AG09319 (cell line): Measurements from ENCODE around the gene MMP14.

Source experiments
- DNase-seq: peaks from one replicate; pipeline ENCODE4 v3.0.0-alpha.2; 2010; ENCODE audit warnings: low read depth; ENCODE audit errors: extremely low read depth
- TF ChIP-seq, protein P1 (sequence below): IDR thresholded peaks from 2 replicates; pipeline ENCODE4 v1.5.1; 2011; ENCODE audit warnings: low read depth, mild to moderate bottlenecking, inconsistent platforms, low read length, moderate library complexity

Gene MMP14

DNA sequence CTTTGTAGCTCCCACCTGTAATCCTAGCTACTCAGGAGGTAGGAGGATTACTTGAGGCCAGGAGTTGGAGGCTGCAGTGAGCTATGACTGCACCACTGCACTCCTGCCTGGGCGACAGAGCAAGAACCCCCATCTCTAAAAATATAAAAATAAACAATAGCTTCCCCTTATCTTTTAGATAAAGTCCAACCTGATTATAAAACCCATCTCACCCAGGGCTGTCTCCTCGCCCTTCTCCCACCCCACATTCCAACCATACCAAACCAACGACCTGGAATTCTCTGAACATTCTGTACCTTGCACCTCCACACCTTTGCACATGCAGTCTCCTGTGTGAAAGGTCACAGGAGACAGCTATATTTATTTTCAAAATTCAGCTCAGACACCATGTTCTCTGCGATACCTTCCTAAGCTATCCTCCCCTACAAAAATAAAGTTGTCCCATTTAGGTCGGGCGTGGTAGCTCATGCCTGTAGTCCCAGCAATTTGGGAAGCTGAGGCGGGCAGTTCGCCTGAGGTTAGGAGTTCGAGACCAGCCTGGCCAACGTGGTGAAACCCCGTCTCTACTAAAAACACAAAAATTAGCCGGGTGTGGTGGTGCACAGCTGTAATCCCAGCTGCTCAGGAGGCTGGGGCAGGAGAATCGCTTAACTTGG is 28.8 kb upstream of the MMP14 start:
- DNase-seq = no peak
- TF ChIP-seq, protein P1, sequence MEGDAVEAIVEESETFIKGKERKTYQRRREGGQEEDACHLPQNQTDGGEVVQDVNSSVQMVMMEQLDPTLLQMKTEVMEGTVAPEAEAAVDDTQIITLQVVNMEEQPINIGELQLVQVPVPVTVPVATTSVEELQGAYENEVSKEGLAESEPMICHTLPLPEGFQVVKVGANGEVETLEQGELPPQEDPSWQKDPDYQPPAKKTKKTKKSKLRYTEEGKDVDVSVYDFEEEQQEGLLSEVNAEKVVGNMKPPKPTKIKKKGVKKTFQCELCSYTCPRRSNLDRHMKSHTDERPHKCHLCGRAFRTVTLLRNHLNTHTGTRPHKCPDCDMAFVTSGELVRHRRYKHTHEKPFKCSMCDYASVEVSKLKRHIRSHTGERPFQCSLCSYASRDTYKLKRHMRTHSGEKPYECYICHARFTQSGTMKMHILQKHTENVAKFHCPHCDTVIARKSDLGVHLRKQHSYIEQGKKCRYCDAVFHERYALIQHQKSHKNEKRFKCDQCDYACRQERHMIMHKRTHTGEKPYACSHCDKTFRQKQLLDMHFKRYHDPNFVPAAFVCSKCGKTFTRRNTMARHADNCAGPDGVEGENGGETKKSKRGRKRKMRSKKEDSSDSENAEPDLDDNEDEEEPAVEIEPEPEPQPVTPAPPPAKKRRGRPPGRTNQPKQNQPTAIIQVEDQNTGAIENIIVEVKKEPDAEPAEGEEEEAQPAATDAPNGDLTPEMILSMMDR = no peak

DNA sequence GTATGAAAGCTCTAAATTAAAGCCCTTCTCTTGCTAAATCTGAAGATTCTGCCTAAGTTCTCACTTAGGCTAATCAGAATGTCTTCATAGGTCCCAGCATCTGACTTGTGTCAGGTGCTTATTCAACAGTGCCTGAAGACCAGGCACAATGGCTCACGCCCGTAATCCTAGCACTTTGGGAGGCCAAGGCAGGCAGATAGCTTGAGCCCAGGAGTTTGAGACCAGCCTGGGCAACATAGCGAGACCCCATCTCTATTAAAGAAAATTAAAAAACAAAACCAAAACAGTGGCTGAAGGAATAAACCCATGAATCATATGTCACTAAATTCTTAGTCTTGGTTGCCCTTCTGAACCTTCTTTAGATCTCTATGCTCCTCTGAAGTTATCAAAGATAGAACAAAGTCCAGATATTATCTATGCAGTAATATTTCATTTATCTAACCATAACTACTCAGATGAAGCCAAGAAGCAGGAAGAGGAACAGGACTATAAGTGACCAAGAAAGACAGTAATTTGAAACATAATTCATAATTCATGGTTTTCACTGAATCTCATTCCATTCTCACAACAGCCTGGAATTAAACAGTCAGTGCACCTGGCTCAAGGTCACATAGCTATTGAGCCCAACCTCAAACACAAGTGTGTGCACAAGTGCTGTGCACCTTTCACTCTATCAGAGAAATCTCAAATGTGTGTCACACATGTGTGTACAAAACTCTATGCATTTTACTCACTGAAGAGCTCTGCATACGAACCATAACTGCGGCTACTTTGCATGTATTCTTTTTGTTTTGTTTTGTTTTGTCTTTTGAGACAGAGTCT is 27.8 kb upstream of the MMP14 start:
- no peak for DNase-seq
- TF ChIP-seq, protein P1 = no peak

DNA sequence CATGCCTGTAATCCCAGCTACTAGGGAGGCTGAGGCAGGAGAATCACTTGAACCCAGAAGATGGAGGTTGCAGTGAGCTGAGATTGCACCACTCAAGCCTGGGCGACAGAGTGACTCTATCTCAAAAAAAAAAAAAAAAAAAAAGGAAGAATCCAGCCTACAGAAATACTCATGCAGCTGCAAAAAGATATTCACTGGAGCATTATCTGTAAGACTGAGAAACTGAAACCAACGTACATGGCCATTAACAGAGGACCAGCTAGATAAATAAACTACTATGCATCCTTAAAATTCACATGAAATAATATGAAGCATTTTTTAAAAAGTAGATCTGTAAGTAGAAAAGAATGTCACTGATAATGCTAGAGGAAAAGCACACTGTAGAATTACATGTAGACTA is 24.7 kb upstream of the MMP14 start:
- no peak for DNase-seq
- TF ChIP-seq, protein P1 = no peak

DNA sequence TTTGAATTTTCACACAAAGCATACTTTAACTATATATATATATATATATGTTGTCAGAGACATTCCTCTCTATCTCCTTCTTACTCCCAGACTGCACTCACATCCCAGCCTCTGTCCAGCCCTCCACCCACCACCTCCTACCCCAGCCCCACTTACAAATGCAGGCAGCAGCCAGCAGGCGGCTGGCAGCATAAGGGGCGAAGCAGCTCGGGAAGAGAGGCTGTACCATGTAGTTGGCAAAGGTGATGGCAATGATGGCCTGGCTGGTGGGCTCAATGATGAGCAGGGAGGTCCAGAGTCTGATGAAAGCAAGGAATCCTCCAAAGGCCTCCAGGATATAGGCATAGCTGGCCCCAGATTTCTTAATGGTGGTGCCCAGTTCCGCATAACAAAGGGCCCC is 23.6 kb upstream of the MMP14 start:
- DNase-seq = no peak
- TF ChIP-seq, protein P1 = no peak

DNA sequence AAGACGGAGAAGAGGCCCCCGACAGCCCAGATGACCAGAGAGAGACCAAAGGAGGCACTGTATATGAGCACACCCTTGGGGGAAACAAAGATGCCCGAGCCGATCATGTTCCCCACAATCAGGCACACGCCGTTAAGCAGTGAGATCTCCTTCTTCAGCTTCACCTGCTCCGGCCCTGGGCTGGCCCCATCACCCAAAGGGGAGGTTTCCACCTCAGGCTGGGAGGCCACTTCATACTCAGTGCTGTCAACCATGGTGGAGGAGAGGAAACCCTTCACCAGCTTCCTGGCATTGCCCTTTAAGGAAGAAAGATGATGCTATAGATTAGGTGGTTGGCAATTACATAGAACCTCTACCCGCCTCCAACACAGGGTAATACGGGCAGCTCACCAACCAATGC is 23.2 kb upstream of the MMP14 start:
- TF ChIP-seq, protein P1 = no peak
- DNase-seq = no peak

DNA sequence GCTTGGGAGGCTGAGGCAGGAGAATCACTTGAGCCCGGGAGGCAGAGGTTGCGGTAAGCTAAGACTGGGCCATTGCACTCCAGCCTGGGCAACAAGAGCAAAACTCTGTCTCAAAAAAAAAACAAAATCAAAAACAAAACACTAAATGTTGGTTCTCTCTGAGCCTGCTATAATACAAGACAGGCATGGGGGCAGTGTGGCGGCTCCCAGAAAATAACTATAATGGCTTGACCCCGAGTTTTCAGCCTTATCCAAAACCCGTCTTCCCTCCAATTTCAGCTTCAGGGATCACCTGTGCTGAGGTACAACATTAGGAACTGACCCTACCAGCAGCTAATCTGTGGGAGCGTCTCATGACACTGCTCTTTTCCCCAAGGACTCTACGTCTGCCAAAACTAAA is 22.0 kb upstream of the MMP14 start:
- DNase-seq = no peak
- TF ChIP-seq, protein P1 = no peak
